Cerebellar cortex (tissue), 1 donor: ENCODE results near the gene NFATC2IP.
"Not testable (repeated sequence)": the region's sequence is repeated elsewhere in the genome, so short reads cannot be mapped to it uniquely, and the experiment has no call there.

Experiments used
- DNase-seq: peaks from one replicate; pipeline ENCODE4 v3.0.0-alpha.2; 2015; ENCODE audit warnings: low spot score

Gene NFATC2IP

DNA sequence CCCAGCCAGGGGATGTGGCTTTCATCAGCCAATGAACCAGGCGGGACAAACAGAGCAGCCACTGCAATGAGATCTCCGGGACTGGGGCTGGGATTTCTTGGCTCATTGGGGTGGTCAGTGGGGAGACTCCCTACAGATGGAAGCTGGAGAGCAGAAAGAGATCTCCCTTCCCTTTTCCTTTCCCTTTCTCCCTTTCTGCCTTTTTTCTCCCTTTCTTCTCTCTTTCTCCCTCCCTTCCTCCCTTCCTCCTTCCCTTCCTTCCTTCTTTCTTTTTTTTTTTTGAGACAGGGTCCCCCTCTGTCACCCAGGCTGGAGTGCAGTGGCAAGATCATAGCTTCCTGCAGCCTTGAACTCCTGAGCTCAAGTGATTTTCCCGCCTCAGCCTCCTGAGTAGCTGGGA lies 48.1 kb downstream of the NFATC2IP start:
- DNase-seq = no peak

DNA sequence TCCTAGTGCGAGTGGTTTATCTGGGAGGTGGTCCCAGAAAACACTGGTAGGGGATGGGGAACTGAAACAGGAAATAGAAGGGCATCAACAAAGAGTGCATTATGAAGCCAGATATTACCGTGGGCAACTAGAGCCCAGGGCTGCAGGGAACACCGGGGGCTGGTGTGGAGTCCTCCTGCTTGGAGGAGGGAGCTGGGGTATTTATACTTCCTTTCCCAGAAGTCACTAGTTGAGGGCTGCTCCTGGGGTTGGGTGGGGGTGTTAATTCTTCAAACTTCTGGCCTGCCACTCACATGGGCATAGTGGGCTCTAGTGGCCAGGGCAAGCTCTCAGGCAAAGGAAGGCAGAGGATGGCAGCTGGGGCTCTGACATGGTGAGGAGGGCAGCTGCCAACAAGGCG lies 48.8 kb downstream of the NFATC2IP start:
- no peak for DNase-seq

DNA sequence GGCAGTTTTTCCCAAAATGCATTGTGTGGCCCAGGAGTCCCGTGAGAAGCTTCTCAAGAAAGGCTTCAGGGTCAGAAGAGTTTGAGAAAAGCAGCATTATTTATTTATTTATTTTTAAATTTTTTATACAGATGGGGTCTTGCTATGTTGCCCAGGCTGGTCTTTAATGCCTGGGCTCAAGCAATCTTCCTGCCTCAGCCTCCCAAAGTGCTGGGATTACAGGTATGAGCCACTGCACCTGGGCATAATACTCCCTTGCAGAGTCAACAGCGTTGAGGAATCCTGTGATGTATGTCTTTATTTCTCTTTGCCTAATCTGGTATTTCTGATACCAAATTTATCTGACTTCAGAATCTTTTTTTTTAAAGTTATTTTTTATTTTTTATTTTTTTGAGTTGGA lies 49.3 kb downstream of the NFATC2IP start:
- DNase-seq = no peak

DNA sequence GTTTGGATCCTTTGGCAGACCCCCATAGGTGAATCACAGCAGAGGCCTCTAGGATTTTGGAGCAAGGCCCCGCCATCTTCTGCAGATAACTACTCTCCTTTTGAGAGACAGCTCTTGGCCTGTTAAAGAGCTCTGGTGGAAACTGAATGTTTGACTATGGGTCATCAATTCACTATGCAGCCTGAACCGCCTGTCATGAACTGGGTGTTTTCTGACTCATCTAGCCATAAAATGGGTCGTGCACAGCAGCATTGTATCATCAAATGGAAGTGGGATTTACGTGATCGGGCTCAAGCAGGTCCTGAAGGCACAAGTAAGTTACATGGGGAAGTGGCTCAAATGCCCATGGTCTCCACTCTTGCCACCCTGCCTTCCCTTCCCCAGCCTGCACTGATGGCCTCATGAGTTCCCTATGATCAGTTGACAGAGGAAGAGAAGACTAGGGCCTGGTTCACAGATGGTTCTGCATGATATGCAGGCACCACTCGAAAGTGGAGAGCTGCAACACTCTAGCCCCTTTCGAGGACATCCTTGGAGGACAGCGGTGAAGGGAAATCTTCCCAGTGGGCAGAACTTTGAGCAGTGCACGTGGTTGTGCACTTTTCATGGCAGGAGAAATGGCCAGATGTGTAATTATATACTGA lies 53.9 kb downstream of the NFATC2IP start:
- not testable (repeated sequence) for DNase-seq

DNA sequence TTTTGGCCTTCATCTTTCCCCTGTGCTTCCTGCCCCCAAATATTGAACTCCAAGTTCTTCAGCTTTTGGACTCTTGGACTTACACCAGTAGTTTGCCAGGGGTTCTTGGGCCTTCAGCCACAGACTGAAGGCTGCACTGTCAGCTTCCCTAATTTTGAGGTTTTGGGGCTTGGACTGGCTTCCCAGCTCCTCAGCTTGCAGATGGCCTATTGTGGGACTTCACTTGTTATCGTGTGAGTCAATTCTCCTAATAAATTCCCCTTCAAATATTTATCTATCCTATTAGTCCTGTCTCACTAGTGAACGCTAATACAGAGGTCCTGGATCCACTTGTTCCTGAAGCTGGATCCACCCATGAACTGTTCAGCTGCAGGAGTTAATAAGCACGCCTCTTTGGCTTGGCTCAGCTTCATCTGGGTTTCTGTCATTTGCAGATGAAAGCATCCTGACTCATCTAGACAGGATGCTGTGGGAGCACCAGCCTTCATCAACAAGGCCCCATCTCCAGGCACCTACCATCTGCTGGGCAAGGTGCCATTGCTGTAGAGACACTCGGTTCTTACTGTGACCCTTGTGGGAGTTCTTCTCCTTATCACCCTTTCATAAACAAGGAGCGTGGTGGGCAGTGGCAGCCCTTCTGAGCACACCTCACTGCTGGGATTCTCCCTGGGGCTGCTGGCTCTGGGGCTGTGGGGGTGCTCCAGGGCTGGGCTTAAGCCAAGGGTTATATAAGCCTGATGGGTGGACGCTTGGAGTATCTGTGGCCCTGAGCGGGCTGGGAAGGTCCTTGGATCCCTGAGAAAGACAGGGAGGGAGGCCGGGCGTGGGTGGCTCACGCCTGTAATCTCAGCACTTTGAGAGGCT lies 57.2 kb downstream of the NFATC2IP start:
- no peak for DNase-seq

DNA sequence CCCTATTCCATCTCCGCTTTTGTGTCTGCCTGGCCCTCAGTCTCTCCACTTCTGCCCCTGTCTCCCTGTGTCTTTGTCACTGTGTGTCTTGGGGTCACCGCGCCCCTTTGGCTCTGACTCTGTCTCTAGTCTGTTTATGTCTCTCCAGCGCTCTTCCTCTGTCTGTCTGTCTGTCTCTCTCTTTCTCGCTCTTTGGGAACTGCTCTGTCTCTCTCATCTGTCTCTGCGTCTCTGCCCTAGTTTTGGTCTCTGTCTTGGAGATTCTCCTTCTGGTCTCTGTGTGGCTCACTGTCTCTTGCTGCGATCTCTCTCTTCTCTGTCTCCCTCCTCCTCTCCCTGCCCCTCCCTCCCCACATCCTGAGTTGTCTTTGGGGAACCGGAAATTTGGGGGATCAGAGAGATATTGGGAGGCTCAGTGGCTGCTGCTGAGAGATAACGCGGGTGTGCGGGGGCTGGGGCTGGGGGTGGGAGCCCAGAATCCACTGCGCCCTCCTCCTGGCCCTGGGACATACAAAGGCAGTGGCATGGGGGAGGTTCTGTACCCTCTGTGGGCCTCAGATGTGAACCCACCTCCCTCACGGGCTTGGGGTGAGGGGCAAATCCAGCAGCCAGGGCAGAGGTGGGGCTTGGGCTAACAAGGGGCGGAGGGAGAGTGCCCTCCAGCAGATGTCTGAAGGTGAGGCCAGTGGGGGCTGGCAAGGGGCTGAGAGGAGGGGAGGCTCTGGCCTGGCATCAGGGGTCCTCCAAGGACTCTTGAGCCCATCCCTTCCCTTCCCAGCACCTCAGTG lies 58.5 kb downstream of the NFATC2IP start:
- DNase-seq = no peak

DNA sequence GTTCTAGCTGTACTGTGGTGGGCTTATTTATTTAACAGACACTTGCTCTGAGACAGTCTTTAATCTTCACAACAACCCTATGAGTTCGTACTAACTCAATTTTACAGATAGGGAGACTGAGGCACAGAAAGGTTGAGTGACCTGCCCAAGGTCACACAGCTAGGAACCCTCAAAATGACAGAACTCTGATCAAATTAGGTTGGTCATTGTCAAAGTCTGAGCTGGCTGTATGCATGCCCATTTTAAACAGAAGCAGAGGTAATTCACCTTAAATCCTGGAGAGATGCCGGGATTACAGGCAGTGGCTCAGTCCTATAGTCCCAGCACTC lies 59.1 kb downstream of the NFATC2IP start:
- no peak for DNase-seq

DNA sequence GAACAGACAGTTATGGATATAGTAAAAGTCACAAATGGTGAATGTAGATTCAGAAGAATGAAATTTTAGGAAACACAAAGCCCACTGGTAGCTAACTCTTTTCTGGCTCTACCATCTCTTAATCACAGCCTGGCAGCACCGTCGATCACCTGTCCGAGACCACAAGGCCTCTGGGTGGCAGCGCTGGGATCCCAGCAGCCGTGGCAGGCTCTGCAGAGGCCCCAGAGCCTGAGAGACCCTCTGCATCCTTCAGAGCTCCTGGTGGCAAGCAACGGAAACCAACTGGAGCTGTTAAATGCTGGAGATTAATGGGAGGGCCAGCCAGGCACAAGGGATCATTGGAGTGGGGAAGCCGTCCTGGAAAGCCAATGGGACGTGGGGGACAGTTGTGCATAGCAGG lies 60.4 kb downstream of the NFATC2IP start:
- peak; percentile 12 for DNase-seq

DNA sequence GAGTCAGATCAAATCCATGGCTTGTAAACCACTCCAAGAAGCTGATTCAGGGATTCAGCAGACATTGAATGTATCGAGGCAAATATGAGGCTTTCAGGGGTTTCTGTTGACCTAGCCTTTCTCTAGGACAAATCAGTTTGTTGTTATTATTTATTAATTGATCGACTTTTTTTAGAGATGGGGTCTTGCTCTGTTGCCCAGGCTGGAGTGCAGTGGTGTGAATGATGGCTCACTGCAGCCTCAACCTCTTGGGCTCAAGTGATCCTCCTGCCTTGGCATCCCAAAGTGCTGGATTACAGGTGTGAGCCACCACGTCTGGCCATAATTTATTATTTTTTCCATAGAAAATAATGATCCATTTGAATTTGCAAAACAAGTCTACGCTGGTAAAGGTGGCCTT lies 61.1 kb downstream of the NFATC2IP start:
- no peak for DNase-seq

DNA sequence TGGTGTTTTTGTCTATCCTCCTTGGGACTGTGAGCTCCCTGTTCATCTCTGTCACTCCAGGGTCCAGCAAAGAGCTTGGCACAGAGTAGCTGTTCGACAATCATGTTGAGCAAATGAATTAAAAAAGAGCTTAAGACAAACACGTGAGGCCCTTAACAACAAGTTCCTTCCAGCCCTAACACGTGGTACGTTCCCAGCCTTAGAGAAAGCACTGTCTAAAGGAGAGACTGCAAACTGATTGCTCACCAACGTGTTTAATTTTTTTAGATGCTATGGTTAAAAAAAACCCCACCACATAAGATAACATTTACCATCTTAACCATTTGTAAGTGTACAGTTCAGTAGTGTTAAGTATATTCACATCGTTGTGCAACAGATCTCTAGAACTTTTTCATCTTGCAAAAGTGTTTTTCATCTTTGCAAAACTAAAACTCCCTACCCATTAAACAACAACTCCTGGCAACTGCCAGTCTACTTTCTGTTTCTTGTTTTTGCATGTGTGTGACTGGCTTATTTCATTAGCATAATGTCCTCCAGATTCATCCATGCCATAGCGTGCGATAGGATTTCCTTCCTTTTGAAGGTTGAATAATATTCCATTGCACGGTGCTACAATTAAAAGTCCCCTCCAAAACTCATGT lies 62.3 kb downstream of the NFATC2IP start:
- DNase-seq = no peak

DNA sequence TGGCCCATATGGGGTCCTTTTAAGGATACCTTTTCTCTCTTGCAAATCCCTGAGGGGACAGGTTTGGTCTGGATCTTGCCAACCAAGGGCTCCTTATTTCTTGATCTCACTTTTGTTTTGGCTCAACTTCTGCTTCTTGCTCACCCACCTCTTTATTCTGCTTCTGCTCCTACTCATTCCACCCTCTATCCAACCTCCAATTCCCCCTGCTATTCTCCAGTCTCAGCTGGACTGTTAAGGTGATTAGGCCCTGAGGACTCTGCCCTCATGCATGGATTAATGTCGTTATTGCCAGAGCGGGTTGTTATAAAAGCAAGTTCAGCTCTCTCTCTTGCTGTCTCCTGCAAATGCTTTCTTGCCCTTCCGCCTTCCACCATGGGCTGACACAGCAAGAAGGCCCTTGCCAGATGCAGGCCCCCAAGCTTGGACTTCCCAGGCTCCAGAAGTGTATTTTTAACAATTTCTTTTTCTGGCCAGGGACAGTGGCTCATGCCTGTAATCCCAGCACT lies 63.9 kb downstream of the NFATC2IP start:
- DNase-seq = no peak
